ENCODE data around the gene REST.
"Not testable (repeated sequence)": the region's sequence is repeated elsewhere in the genome, so short reads cannot be mapped to it uniquely, and the experiment has no call there.

The REST gene

GRCh38 chr4:56909086-56909894, 1.6 kb downstream of the REST start:
- DNase-seq, result peak; percentile 24 to 47

- no peak for DNase-seq
Measured at GRCh38 chr4:56910172-56910967, 2.7 kb downstream of the REST start.

GRCh38 chr4:56914336-56914735, 6.6 kb downstream of the REST start:
- DNase-seq, result no peak

GRCh38 chr4:56914977-56915376, 7.3 kb downstream of the REST start:
- DNase-seq, result not testable (repeated sequence)

GRCh38 chr4:56927196-56927595, 19.5 kb downstream of the REST start:
- DNase-seq, result no peak

- DNase-seq, result no peak
Measured at GRCh38 chr4:56930638-56931037, 22.9 kb downstream of the REST start.

- DNase-seq, result no peak
Measured at GRCh38 chr4:56931924-56932323, 24.2 kb downstream of the REST start.

- DNase-seq, result no peak
Measured at GRCh38 chr4:56937262-56937661, 29.6 kb downstream of the REST start.

- not testable (repeated sequence) for DNase-seq
Measured at GRCh38 chr4:56939826-56940225, 32.1 kb downstream of the REST start.

GRCh38 chr4:56940403-56940802, 32.7 kb downstream of the REST start:
- no peak for DNase-seq

- DNase-seq, result no peak
Measured at GRCh38 chr4:56940971-56941370, 33.3 kb downstream of the REST start.

- DNase-seq, result no peak
Measured at GRCh38 chr4:56941403-56941802, 33.7 kb downstream of the REST start.

- DNase-seq, result peak in 1 of 2 donors; percentile 73
Measured at GRCh38 chr4:56953680-56954520, 46.2 kb downstream of the REST start.

- peak; percentile 11 to 35 for DNase-seq
Measured at GRCh38 chr4:56958111-56958517, 50.4 kb downstream of the REST start.

GRCh38 chr4:56959100-56959499, 51.4 kb downstream of the REST start:
- DNase-seq, result no peak

GRCh38 chr4:56961107-56961500, 53.4 kb downstream of the REST start:
- DNase-seq, result no peak

GRCh38 chr4:56971383-56971782, 63.7 kb downstream of the REST start:
- no peak for DNase-seq

GRCh38 chr4:56972389-56972788, 64.7 kb downstream of the REST start:
- no peak for DNase-seq

GRCh38 chr4:56972809-56973208, 65.1 kb downstream of the REST start:
- DNase-seq, result no peak

- no peak for DNase-seq
Measured at GRCh38 chr4:56973336-56973735, 65.6 kb downstream of the REST start.

- no peak for DNase-seq
Measured at GRCh38 chr4:56976283-56976836, 68.7 kb downstream of the REST start.

- no peak for DNase-seq
Measured at GRCh38 chr4:56976837-56977320, 69.2 kb downstream of the REST start.
